Activated CD8-positive, alpha-beta T cell treated with anti-CD3 and anti-CD28 coated beads for 36 hours (primary cell): Measurements from ENCODE around the gene GLRX2. TPM values are rescaled to one million over a fixed set of nuclear protein-coding genes. Genes with fewer than 3 reads are reported as not detected.

ENCODE experiments used
- ATAC-seq: fragments of 200-7000 bp; cut with Tn5 transposase; one replicate; pipeline ENCODE4 v1.10.0; 2021; ENCODE audit warnings: mild to moderate bottlenecking, moderate library complexity
- CTCF ChIA-PET: fragments of 350-600 bp; sonication (Branson Sonifier 250); formaldehyde crosslinking; loops from one replicate; lab custom pipeline; 2021; ENCODE audit warnings: antibody characterized with exemption; lab: Charles Lee
- POLR2A ChIA-PET: fragments of 350-600 bp; sonication (Branson Sonifier 250); formaldehyde crosslinking; loops from one replicate; lab custom pipeline; 2021; ENCODE audit warnings: antibody characterized with exemption; lab: Charles Lee
- DNase-seq: peaks from one replicate; pipeline ENCODE4 v3.0.0-alpha.2; 2020
- H3K27ac Mint-ChIP-seq: one replicate; pipeline ENCODE4 v1.8.0; 2021; ENCODE audit warnings: mild to moderate bottlenecking, mixed read lengths
- H3K27me3 Mint-ChIP-seq: one replicate; pipeline ENCODE4 v1.8.0; 2021; ENCODE audit warnings: mixed read lengths
- H3K36me3 Mint-ChIP-seq: one replicate; pipeline ENCODE4 v1.8.0; 2021; ENCODE audit warnings: low read depth, mixed read lengths
- H3K4me1 Mint-ChIP-seq: one replicate; pipeline ENCODE4 v1.8.0; 2021; ENCODE audit warnings: low read depth, mixed read lengths
- H3K4me3 Mint-ChIP-seq: one replicate; pipeline ENCODE4 v1.8.0; 2021; ENCODE audit warnings: mild to moderate bottlenecking, moderate library complexity, mixed read lengths
- H3K9me3 Mint-ChIP-seq: one replicate; pipeline ENCODE4 v1.8.0; 2021; ENCODE audit warnings: mixed read lengths
- intact Hi-C: fragments of 100-400 bp; cut with micrococcal nuclease; formaldehyde crosslinking; loops from one replicate; pipeline ENCODE4 v1.10.0; 2022
- total RNA-seq, 2 experiments: library from RNA; stranded (reverse); gene quantifications; one replicate each; pipeline ENCODE4 v1.2.3, GENCODE V29; 2021
- TF ChIP-seq, protein P1 (sequence below): fragments of 200-600 bp; IDR thresholded peaks from one replicate; pipeline ENCODE4 v1.8.0; 2022; ENCODE audit warnings: antibody characterized with exemption, mild to moderate bottlenecking

GLRX2 gene
- total RNA-seq, 2 experiments from 2014 or later: 24.3 to 29.5 TPM

DNA sequence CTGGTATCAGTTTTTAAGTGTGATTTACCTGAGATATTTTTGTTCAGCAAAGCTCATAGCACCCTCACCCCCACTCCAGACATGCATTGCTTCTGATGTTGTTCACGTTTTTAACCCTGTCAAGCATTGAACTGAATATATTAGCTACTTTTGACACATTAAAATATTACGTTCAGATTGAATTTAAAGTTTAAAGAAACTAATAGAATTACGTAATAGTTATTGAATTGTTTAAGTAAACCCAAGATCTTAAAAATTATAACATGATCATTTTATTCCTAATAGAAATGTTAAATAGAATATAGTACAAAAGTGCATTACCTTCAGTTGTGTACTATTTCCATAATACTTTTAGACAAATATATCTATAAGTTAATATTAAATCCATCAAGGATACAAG, 18.9 kb downstream of the GLRX2 start:
- intact Hi-C loops: no loop called here
- ChIA-PET POLR2A (no interaction called here), CTCF (interaction anchor here (1.2 kb wide), 1 partner anchor 16 kb away, joined by 3 read pairs; no protein-coding TSS in a partner anchor)
- no peaks in the 10 kb centered on the region for H3K4me1 Mint-ChIP-seq
- no peak overlapping the region for H3K27ac Mint-ChIP-seq
- TF ChIP-seq, protein P1, sequence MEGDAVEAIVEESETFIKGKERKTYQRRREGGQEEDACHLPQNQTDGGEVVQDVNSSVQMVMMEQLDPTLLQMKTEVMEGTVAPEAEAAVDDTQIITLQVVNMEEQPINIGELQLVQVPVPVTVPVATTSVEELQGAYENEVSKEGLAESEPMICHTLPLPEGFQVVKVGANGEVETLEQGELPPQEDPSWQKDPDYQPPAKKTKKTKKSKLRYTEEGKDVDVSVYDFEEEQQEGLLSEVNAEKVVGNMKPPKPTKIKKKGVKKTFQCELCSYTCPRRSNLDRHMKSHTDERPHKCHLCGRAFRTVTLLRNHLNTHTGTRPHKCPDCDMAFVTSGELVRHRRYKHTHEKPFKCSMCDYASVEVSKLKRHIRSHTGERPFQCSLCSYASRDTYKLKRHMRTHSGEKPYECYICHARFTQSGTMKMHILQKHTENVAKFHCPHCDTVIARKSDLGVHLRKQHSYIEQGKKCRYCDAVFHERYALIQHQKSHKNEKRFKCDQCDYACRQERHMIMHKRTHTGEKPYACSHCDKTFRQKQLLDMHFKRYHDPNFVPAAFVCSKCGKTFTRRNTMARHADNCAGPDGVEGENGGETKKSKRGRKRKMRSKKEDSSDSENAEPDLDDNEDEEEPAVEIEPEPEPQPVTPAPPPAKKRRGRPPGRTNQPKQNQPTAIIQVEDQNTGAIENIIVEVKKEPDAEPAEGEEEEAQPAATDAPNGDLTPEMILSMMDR: no peak
- H3K4me3 Mint-ChIP-seq: no peak overlapping the region
- no peaks in the 10 kb centered on the region for H3K9me3 Mint-ChIP-seq
- DNase-seq (no peak), ATAC-seq (no peak)
- H3K27me3 Mint-ChIP-seq: no peaks in the 10 kb centered on the region
- peaks cover 25% of the 10 kb centered on the region for H3K36me3 Mint-ChIP-seq

DNA sequence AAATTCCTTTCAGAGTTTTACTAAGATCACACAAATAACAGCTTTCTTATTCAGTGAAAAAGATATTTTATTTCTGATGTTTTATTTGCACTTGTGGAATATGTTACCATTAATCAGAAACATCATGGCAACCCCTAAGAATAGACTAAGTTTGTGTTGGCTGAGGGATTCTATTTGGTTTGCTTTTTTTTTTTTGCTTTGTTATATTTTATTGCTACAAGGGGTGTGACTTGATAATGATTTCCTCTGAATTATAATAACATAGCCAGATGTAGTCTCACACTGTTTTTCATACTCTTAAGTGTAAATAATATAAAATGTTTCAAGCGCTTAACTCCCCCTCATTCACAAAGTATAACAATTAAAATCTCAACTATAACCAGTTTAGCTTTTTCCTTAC, 20.0 kb downstream of the GLRX2 start:
- ATAC-seq: no peak
- no peak overlapping the region for H3K4me3 Mint-ChIP-seq
- POLR2A ChIA-PET: interaction anchor here (1.7 kb wide), 1 partner anchor 25 kb away, joined by 3 read pairs; no protein-coding TSS in a partner anchor
- H3K36me3 Mint-ChIP-seq: peaks cover 25% of the 10 kb centered on the region
- TF ChIP-seq, protein P1: no peak
- H3K4me1 Mint-ChIP-seq: no peaks in the 10 kb centered on the region
- H3K9me3 Mint-ChIP-seq: no peaks in the 10 kb centered on the region
- intact Hi-C loops: no loop called here
- CTCF ChIA-PET: interaction anchor here (1.2 kb wide), 2 partner anchors 15 to 17 kb away, joined by 3 read pairs; no protein-coding TSS in a partner anchor
- H3K27me3 Mint-ChIP-seq: no peaks in the 10 kb centered on the region
- no peak overlapping the region for H3K27ac Mint-ChIP-seq
- no peak for DNase-seq

DNA sequence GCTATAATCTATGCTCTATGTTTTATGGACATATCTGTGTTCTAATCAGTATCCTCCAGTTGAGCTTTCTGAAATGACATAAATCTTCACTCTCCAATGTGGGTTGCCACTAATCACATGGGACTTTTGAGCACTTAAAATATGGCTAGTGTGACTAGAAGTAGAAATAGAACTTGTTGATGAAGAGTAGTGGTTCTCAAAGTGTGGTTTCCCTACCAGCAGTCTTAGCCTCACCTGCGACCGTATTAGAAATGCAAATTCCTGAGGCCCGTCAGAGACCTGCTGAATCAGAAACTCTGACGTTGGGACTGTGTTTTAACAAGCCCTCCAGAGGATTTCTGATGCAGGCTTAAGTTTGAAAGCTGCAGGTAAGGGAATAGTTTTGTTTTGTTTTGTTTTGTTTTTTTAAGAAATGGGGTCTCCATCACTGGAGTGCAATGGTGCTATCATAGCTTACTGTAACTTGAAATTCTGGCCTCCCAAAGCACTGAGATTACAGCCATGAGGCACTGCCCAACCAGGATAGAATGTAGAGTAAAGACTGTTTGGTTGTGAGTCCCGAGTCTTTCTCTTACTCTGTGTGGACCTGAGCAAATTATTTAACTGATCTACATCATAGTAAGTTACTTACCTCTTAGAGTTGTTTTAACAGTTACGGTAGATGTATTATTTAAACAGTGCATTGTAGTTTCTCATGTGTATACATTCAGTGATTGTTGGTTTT, 21.7 kb downstream of the GLRX2 start:
- Mint-ChIP-seq H3K9me3 (no peaks in the 10 kb centered on the region), H3K27ac (no peak overlapping the region), H3K36me3 (peaks cover 37% of the 10 kb centered on the region), H3K4me3 (no peak overlapping the region), H3K27me3 (no peaks in the 10 kb centered on the region), H3K4me1 (no peaks in the 10 kb centered on the region)
- ATAC-seq (no peak), DNase-seq (no peak)
- TF ChIP-seq, protein P1: no peak
- POLR2A ChIA-PET: interaction anchor here (1.7 kb wide), 1 partner anchor 23 kb away, joined by 3 read pairs; no protein-coding TSS in a partner anchor
- CTCF ChIA-PET: interaction anchor here (1.4 kb wide), 1 partner anchor 10 kb away, joined by 4 read pairs; no protein-coding TSS in a partner anchor
- intact Hi-C loops: no loop called here

DNA sequence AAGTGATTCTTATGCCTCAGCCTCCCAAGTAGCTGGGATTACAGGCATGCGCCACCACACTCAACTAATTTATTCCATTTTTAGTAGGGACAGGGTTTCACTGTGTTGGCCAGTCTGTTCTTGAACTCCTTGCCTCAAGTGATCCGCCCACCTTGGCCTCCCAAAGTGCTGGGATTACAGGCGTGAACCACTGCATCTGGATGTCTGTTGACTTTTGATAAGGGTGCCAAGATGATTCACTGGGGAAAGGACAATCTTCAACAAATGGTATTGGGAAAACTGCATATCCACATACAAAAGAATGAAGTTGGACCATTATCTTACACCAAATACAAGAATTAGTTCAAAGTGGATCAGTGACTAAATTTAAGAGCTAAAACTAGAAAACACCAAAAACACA, 26.0 kb downstream of the GLRX2 start:
- Mint-ChIP-seq H3K9me3 (no peaks in the 10 kb centered on the region), H3K27me3 (no peaks in the 10 kb centered on the region), H3K4me1 (peaks cover 5% of the 10 kb centered on the region), H3K36me3 (peaks cover 47% of the 10 kb centered on the region), H3K4me3 (no peak overlapping the region), H3K27ac (no peak overlapping the region)
- POLR2A ChIA-PET: no interaction called here
- TF ChIP-seq, protein P1: no peak
- DNase-seq: no peak
- intact Hi-C loops: no loop called here
- CTCF ChIA-PET: no interaction called here
- ATAC-seq: no peak

DNA sequence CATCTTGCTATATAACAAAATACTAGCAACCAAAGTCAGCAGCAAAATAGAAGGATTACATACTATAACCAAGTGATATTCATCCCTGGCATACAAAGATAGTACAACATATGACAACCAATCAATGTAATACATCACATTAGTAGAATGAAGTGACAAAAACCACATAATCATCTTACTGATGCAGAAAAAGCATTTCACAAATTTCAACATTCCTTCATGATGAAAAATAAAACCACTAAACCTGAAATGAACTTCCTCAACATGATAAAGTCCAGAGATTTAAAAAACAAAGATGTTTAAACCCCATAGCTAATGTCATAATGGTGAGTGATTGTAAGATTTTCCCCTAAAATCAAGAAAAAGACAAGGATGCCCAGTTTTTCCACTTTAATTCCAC, 27.2 kb downstream of the GLRX2 start:
- Mint-ChIP-seq H3K4me3 (no peak overlapping the region), H3K27me3 (no peaks in the 10 kb centered on the region), H3K27ac (no peak overlapping the region), H3K4me1 (peaks cover 5% of the 10 kb centered on the region), H3K36me3 (peaks cover 44% of the 10 kb centered on the region), H3K9me3 (no peaks in the 10 kb centered on the region)
- ATAC-seq: no peak
- TF ChIP-seq, protein P1: no peak
- POLR2A ChIA-PET: no interaction called here
- DNase-seq: no peak
- intact Hi-C loops: no loop called here
- CTCF ChIA-PET: no interaction called here
